ENCODE data around the gene BNC2. TPM values are rescaled to one million over a fixed set of nuclear protein-coding genes. Genes with fewer than 3 reads are reported as not detected.

BNC2 gene
- total and polyA plus RNA-seq, 2 of the 13 experiments (the other 11 are each of a cell fraction or from before 2014, with no cell fraction given) = not detected

- Histone ChIP-seq H2AFZ (ENCODE audit: low read length) (no peak overlapping the region), H3K36me3 (replicated peaks in 1 of 2; ENCODE audit: control insufficient read depth in 1 of 2, insufficient read depth in 2 of 2, low read length in 2 of 2) (no peaks in the 10 kb centered on the region), H3K4me3 (replicated peaks in 1 of 3; ENCODE audit: insufficient read depth in 1 of 3, low read depth in 2 of 3, low read length in 3 of 3) (no peak overlapping the region), H3K4me1 (ENCODE audit: insufficient read depth, low read length) (no peaks in the 10 kb centered on the region), H3K27me3 (ENCODE audit: control insufficient read depth in 1 of 2, insufficient read depth in 2 of 2, low read length in 2 of 2) (peaks cover 5 to 37% of the 10 kb centered on the region in 2 experiments; a peak in 4 of 5 replicates), H3K9me3 (ENCODE audit: low read length) (no peaks in the 10 kb centered on the region), H4K20me1 (ENCODE audit: insufficient read depth, low read length) (no peaks in the 10 kb centered on the region), H3K27ac (ENCODE audit: extremely low read length, insufficient read depth, low read length) (no peak overlapping the region), H3K9ac (ENCODE audit: insufficient read depth, low read depth, low read length) (no peak overlapping the region), H3K79me2 (ENCODE audit: insufficient read depth, low read length) (no peaks in the 10 kb centered on the region), H3K4me2 (ENCODE audit: low read depth, low read length) (no peak overlapping the region)
- FAIRE-seq = no peak
- no peak for DNase-seq (ENCODE audit: low spot score)
- intact Hi-C loops (cut with micrococcal nuclease; ENCODE audit: unreplicated experiment) (loop anchor here (5.0 kb wide), 1 partner anchor 504 kb away; no protein-coding TSS in a partner anchor), in situ Hi-C loops (cut with HindIII; ENCODE audit: extremely low pct_ligation_motif_present, low pct_unique_long_range_greater_than_20kb) (no loop called here)
- no peak for ATAC-seq
- BruUV-seq (replicated peaks) = no TSS peak
- POLR2A ChIA-PET = no interaction called here
- CTCF ChIA-PET (ENCODE audit: low intra/inter-chr PET ratio, low total read pairs) = no interaction called here
- WGBS (ENCODE audit: low lambda C conversion rate) = 0% methylated on average over 2 of the region's 3 CpGs
- TF ChIP-seq CAMTA2 (CRISPR knock-in tag; IDR thresholded peaks at IDR 0.05; ENCODE audit: borderline replicate concordance) (no peak), ZHX1 (CRISPR knock-in tag; IDR thresholded peaks at IDR 0.05; ENCODE audit: low read depth) (no peak), ZNF567 (CRISPR knock-in tag; IDR thresholded peaks at IDR 0.05; ENCODE audit: borderline replicate concordance) (no peak), CEBPG (CRISPR knock-in tag; IDR thresholded peaks at IDR 0.05) (no peak), ARNTL (CRISPR knock-in tag; IDR thresholded peaks at IDR 0.05) (no peak), ZMAT3 (CRISPR knock-in tag; conservative IDR thresholded peaks at IDR 0.05) (no peak), KMT2B (CRISPR knock-in tag; IDR thresholded peaks at IDR 0.05) (no peak), SAP130 (CRISPR knock-in tag; IDR thresholded peaks at IDR 0.05; ENCODE audit: low read depth) (no peak), ZNF275 (CRISPR knock-in tag; IDR thresholded peaks at IDR 0.05; ENCODE audit: borderline replicate concordance) (no peak), SRSF4 (IDR thresholded peaks at IDR 0.05; ENCODE audit: low read depth, low read length, poor library complexity, severe bottlenecking) (no peak), ESRRA (CRISPR knock-in tag; IDR thresholded peaks at IDR 0.05; ENCODE audit: low read depth) (no peak)
Observed at GRCh38 chr9:16728137-16728508, 142.3 kb downstream of the BNC2 start.
